Adipose tissue (tissue), 3 donors: Measurements from ENCODE around the gene GUCD1. TPM values are rescaled to one million over a fixed set of nuclear protein-coding genes. Genes with fewer than 3 reads are reported as not detected.

Experiments used
- H3K27ac ChIP-seq: one replicate; pipeline ENCODE4 v1.5.1; 2013; ENCODE audit warnings: low read depth, low read length
- WGBS, 3 donors: extraction: QIAGEN DNeasy Blood & Tissue Kit; methylation state at CpG; one replicate each; pipeline ENCODE4 v1.1.7; 2013; 5-methylcytosine and 5-hydroxymethylcytosine counted together
- polyA plus RNA-seq, 3 donors: library from polyadenylated mRNA; stranded (reverse); fragments of 200-250 nt; gene quantifications; one replicate each; pipeline ENCODE4 v1.2.3, GENCODE V29; 2013
- donor health status: healthy with polysubstance abuse.
- donor health status: Bipolar disorder and iron deficiency.
- donor health status: healthy.

Gene GUCD1
- polyA plus RNA-seq, 3 donors = 48.4 to 121 (median 73.6) TPM

DNA sequence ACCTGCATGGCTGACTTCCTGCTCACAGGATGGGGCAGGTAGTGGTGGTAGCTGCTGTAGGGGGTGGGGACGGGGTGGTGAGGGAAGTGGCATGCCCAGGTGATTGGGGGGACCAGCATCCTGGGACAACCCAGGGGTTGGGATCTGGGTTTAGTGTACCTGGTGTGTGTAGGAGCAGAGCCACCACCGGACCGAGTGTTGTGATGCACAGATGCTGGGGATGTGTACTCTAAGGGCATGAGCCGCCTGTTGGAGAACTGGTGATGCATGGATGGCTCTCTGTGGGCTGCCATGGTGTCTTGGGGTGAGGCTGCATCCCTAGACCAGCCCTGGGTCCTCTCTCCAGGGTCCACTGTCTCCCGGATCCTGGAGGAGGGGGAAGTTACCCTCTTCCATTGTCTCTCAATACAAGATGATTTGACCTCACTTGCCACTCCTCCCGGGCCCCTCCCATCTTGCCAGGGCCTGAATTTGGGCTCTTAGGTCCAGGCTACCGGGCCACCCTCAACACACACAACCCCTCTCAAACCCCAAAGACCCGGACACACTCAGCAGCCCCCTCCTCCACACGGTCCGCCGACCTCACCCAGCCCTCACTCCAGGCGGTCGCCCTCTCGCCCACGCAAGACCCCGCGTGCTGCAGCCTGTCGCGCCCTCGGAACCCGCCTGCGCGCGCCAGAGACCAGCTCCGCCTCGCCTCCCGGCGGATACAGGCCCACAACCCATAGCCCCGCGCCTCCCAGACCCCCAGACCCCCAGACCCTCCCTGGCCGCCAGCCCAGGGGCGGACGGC, 37.3 kb upstream of the GUCD1 start:
- 10 to 13% (median 12%) methylated on average over 29 to 33 of the region's 33 CpGs for WGBS, 3 donors

DNA sequence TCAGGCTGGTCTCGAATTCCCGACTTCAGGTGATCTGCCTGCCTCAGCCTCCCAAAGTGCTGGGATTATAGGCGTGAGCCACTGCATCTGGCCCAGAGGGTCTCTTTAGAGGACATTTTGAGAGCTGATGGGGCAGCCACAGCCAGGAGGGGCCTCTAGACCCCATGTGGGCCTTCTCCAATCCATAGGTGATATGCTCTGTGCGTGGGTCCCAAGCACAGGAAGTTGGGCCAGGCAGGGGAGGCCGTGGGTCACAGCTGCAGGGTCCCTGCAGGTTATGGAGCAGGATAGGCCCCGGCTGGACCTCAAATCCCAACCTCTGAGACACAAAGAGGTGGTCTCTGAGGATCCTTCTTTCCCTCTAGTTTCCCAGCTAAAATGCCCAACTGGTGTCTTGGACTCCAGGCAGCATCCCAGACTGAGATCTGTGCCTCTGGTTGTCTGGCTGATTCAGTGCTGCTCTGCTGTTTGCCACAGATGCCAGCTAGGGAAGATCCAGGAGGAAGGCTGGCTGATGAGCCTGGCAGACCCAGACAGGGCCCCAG, 36.4 kb upstream of the GUCD1 start:
- 91 to 95% (median 93%) methylated on average over 6 of the region's 6 CpGs for WGBS, 3 donors
- no peak overlapping the region for H3K27ac ChIP-seq

More for the DNA sequence above, 37.3 kb upstream of the GUCD1 start:
- no peak overlapping the region for H3K27ac ChIP-seq

GRCh38 chr22:24590596-24591173, 35.7 kb upstream of the GUCD1 start:
- 96 to 98% (median 96%) methylated on average over 12 of the region's 12 CpGs for WGBS, 3 donors
- no peak overlapping the region for H3K27ac ChIP-seq

DNA sequence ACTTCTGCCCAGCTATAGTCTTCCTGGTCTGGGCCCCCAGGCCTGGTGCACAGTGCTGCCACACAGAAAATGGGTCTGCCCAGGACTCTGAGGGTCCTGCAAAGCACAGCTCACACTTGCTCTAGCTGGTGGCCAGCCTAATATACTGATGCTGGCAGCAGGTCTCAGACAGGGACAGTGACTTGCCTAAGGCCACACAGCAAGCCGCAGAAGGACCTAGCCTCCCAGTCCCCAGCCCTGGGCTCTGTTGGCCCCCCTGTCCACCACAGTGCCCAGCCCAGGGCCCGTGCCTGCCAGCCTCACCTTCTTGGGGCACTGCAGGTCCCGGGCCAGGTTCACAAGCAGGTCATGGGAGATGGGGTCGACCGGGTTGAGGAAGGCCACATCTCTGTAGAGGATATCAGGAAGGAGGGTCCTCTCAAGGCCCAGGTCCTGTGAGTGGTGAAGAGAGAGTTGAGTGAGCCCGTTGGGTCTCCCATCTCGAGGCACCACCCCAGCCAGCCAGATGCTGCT, 34.6 kb upstream of the GUCD1 start:
- no peak overlapping the region for H3K27ac ChIP-seq
- WGBS, 3 donors = 86 to 92% (median 88%) methylated on average over 7 of the region's 7 CpGs

- H3K27ac ChIP-seq = no peak overlapping the region
- 75 to 92% (median 88%) methylated on average over 21 of the region's 21 CpGs for WGBS, 3 donors
Measured at GRCh38 chr22:24588757-24589481, 34.0 kb upstream of the GUCD1 start.

GRCh38 chr22:24588381-24588756, 33.4 kb upstream of the GUCD1 start:
- H3K27ac ChIP-seq = no peak overlapping the region
- WGBS, 3 donors = 57 to 79% (median 64%) methylated on average over 13 of the region's 13 CpGs

- WGBS, 3 donors = 81 to 89% (median 81%) methylated on average over 8 of the region's 8 CpGs
- H3K27ac ChIP-seq = no peak overlapping the region
Measured at GRCh38 chr22:24587948-24588347, 33.0 kb upstream of the GUCD1 start.

GRCh38 chr22:24587251-24587650, 32.3 kb upstream of the GUCD1 start:
- 80 to 83% (median 81%) methylated on average over 5 of the region's 5 CpGs for WGBS, 3 donors
- H3K27ac ChIP-seq = no peak overlapping the region

DNA sequence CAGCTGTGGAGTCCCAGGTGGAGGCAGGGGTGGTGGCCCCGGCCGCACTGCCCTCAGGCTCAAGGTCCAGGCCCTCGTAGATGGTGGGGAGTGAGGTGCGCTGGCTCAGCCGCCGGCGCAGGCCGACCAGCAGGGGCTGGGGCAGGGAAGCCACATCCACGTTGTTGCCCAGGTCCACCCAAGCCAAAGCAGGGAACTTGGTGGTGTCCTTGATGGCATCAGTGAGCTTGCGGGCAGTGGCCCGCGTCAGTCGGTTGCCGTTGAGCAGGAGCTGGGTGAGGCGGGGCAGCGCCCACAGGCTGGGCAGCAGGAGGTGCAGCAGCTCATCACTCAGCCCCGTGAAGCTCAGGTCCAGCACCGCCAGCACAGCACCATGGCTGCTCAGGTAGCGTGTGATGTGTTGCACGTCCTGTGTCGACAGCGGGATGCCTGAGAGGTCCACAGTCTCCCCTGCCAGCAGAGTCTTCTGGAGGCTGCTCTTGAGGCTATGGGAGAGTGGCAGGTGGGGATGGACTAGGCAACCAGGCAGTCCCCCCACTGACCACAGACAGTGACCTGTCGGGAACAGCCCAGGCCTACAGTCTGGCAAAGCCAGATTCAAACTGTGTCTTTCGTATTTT, 31.1 kb upstream of the GUCD1 start:
- H3K27ac ChIP-seq = no peak overlapping the region
- WGBS, 3 donors = 91 to 94% (median 94%) methylated on average over 24 of the region's 24 CpGs

- 92 to 98% (median 98%) methylated on average over 3 of the region's 3 CpGs for WGBS, 3 donors
- H3K27ac ChIP-seq = no peak overlapping the region
Measured at GRCh38 chr22:24585461-24585860, 30.5 kb upstream of the GUCD1 start.

- H3K27ac ChIP-seq = no peak overlapping the region
- 82 to 90% (median 86%) methylated on average over 10 of the region's 10 CpGs for WGBS, 3 donors
Measured at GRCh38 chr22:24584871-24585411, 30.0 kb upstream of the GUCD1 start.

DNA sequence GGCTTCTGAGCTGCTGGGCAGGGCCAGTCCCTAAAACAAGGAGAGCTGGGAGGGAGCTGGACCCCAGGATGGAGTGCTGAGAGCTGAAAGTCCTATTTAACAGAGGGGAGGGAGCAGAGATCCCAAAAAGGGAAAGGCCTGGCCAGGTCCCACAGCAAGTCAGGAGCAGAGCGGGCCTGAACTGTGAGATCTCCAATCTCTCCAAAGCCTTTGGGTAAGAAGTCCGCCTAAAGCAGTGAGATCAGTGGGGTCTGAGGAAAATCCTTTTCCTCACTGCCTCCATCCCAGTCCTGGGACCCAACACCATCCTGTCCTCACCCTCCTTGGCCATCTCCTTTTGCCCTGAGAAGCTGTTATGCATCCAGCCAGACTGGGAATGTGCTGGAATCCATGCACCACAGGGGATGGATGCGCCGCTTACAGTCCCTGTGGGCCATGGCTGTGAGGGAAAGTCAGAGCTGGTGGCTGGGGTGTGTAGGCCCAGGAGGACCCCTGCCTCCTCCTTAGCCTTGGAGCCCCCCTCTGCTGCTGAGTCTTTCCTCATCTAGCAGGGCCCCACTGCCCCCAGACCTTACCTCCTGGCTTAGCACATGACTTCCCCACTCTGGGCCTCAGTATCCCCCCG, 29.3 kb upstream of the GUCD1 start:
- 86 to 93% (median 89%) methylated on average over 5 of the region's 5 CpGs for WGBS, 3 donors
- no peak overlapping the region for H3K27ac ChIP-seq

DNA sequence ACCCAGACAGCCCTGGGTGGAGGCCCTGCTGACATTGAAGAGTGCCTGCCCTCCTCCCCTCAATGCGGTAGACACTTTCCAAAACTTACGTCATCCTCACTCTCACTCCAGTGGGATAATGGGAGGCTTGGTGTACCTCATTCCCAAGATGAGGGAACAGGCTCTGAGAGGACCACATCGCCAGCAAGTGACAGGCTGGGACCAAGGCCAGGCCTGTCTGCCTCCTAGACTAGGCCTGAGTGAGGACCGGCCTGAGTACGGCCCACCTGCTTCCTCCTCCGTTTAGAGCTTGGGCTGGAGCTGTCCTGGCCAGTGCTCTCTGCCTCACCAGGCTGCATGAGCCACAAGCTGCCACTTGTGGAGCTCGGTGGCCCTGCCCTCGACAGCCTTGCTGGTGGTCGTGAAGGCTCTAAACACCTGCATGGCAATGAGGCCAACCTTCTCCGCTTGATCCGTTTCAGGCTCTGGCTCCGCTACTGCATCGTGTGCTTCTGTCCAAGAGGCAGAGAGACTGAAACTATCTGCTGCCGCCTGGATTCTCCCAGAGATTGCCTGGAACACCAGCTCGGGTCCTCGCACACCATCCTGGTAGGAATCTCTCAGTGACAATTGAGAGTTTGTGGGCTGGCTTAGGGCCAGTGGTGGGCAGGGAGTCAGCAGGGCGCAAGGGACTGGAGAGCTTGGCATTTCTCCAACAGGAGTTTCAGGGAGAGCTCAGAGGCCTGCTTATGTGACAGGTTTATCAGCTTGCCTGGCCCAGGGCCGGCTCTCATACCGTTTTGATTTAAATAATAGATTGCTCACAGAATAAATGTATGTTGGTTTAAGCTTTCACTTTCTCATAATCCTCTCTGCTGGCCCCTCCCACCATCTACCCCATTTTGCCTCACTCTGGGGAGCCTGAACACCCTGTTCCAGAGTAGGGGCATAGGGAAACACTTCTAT, 28.6 kb upstream of the GUCD1 start:
- no peak overlapping the region for H3K27ac ChIP-seq
- 45 to 57% (median 50%) methylated on average over 19 of the region's 19 CpGs for WGBS, 3 donors

DNA sequence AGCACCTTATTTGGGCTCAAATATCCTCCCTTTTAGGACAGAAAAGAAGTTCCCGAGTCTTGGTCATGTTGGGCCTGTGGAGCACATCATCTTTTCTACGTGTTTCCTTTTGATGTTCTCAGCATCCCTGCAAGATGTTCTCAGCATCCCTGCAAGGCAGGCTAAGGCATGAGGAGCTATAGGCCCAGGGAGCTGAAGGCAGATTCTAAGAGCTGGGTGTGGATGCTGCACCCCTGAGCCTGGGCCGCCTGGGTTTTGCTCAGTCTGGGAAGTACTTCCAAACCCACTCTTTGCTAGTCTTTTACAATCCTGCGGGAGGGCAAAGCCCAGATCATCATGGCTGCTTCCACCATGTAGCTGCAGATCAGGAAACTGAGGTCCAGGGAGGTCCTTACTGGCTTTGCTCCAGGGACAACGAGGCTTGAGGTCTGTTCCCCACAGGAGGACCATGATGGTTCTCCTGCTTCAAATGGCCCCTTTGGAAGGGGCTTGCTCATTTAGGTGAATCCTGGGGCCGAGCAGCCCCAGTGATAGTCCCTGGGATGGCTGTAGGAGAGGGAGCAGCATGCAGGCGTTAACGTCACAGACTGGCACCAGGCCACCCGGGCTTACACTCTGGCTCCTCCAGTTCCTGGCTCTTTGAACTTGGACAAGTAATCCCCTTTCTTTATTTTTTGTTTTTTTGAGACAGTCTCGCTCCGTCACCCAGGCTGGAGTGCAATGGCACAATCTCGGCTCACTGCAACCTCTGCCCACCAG, 27.3 kb upstream of the GUCD1 start:
- no peak overlapping the region for H3K27ac ChIP-seq

DNA sequence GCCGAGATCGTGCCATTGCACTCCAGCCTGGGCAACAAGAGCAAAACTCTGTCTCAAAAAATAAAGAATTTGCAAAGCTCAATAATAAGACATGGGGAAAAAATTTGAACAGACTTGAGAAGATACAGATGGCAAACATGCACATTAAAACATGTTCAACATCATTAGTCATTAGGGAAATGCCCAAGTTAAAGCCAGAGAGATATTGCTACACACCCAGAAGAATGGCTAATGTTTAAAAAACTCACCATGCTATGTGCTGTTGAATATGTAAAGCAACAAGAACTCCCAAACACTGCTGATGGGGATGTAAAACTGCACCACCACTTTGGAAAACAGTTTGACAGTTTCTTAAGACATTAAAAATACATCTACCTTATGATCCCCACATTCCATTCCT, 25.3 kb upstream of the GUCD1 start:
- 78 to 96% (median 83%) methylated on average over 2 of the region's 2 CpGs for WGBS, 3 donors
- H3K27ac ChIP-seq = no peak overlapping the region

More for the DNA sequence above, 27.3 kb upstream of the GUCD1 start:
- WGBS, 3 donors = 83 to 86% (median 86%) methylated on average over 12 of the region's 12 CpGs

DNA sequence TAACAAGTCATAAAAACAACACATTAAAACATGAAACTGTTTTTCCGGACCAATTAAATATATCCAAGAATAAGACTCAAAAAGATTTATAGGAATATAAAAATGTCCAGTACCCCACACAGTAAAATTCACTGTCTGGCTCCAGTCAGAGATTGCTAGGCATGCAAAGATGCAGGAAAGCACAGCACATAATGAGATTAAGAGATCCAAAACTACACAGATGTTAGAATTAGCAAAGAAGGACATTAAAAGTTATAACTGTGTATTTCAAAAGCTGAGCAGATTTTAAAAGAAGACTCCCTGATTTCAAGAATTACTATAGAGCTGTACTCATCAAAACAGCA, 24.3 kb upstream of the GUCD1 start:
- WGBS, 3 donors = 52 to 64% (median 54%) methylated on average over 1 of the region's 1 CpG
- H3K27ac ChIP-seq = no peak overlapping the region
